Glutamatergic neuron (in vitro differentiated cells): ENCODE results near the gene GNS. TPM values are rescaled to one million over a fixed set of nuclear protein-coding genes. Genes with fewer than 3 reads are reported as not detected.

ENCODE experiments used
- DNase-seq: peaks from one replicate; pipeline ENCODE4 v3.0.0; 2022
- H3K27ac Mint-ChIP-seq: one replicate; pipeline ENCODE4 v1.8.0; 2020; ENCODE audit warnings: mild to moderate bottlenecking, mixed read lengths, inconsistent platforms; ENCODE audit not compliant: unreplicated experiment
- H3K27me3 Mint-ChIP-seq: one replicate; pipeline ENCODE4 v1.8.0; 2020; ENCODE audit warnings: mild to moderate bottlenecking, moderate library complexity, mixed read lengths, inconsistent platforms; ENCODE audit not compliant: unreplicated experiment
- H3K36me3 Mint-ChIP-seq: one replicate; pipeline ENCODE4 v1.8.0; 2020; ENCODE audit warnings: mild to moderate bottlenecking, mixed read lengths, inconsistent platforms; ENCODE audit not compliant: unreplicated experiment
- H3K4me1 Mint-ChIP-seq: one replicate; pipeline ENCODE4 v1.8.0; 2020; ENCODE audit warnings: mild to moderate bottlenecking, low read depth, mixed read lengths, inconsistent platforms; ENCODE audit not compliant: unreplicated experiment
- H3K4me3 Mint-ChIP-seq: one replicate; pipeline ENCODE4 v1.8.0; 2020; ENCODE audit warnings: mild to moderate bottlenecking, mixed read lengths, inconsistent platforms; ENCODE audit not compliant: unreplicated experiment
- H3K9me3 Mint-ChIP-seq: one replicate; pipeline ENCODE4 v1.8.0; 2020; ENCODE audit warnings: mild to moderate bottlenecking, moderate library complexity, mixed read lengths, inconsistent platforms; ENCODE audit not compliant: unreplicated experiment
- total RNA-seq: library from RNA; stranded (reverse); fragmentation: NEBNext Ultra II Directional; extraction: Animal tissue kit (Norgen Biotek cat#: 25700); gene quantifications from one replicate; pipeline ENCODE4 v1.2.1, GENCODE V29; 2021; ENCODE audit not compliant: unreplicated experiment
- TF ChIP-seq, protein P1 (sequence below): fragments of 200-600 bp; sonication (generic); IDR thresholded peaks from one replicate; pipeline ENCODE4 v1.5.0; 2021; ENCODE audit not compliant: partially characterized antibody, unreplicated experiment

Gene GNS
- total RNA-seq, 1 donor from 2014 or later = 145 TPM

- H3K36me3 Mint-ChIP-seq = peaks cover 4% of the 10 kb centered on the region
- DNase-seq = no peak
- TF ChIP-seq, protein P1, sequence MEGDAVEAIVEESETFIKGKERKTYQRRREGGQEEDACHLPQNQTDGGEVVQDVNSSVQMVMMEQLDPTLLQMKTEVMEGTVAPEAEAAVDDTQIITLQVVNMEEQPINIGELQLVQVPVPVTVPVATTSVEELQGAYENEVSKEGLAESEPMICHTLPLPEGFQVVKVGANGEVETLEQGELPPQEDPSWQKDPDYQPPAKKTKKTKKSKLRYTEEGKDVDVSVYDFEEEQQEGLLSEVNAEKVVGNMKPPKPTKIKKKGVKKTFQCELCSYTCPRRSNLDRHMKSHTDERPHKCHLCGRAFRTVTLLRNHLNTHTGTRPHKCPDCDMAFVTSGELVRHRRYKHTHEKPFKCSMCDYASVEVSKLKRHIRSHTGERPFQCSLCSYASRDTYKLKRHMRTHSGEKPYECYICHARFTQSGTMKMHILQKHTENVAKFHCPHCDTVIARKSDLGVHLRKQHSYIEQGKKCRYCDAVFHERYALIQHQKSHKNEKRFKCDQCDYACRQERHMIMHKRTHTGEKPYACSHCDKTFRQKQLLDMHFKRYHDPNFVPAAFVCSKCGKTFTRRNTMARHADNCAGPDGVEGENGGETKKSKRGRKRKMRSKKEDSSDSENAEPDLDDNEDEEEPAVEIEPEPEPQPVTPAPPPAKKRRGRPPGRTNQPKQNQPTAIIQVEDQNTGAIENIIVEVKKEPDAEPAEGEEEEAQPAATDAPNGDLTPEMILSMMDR = no peak
- H3K4me1 Mint-ChIP-seq = peaks cover 11% of the 10 kb centered on the region
- no peak overlapping the region for H3K27ac Mint-ChIP-seq
- no peak overlapping the region for H3K4me3 Mint-ChIP-seq
- no peaks in the 10 kb centered on the region for H3K9me3 Mint-ChIP-seq
- H3K27me3 Mint-ChIP-seq = no peaks in the 10 kb centered on the region
Observed at GRCh38 chr12:64742416-64742815, 16.8 kb downstream of the GNS start.

DNA sequence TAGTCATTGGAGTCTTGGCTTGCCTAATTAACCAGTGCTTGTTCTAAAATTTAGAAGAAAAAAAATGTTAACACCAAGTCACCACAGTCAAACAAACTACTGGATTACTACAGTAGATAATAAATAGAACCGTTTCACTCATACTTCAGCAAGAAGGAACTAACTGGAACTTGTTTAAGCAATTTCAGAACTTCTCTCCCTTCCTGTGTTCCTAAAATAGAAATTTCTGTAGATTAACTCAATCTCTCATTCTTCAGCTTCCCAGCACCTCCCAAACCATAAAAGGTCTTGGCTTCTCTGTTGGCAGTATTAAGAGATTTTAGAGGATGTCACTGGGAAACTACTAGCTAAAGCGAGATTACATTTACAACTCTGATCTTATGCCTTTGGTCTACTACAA lies 18.6 kb downstream of the GNS start:
- H3K4me3 Mint-ChIP-seq = no peak overlapping the region
- H3K27me3 Mint-ChIP-seq = no peaks in the 10 kb centered on the region
- H3K9me3 Mint-ChIP-seq = no peaks in the 10 kb centered on the region
- H3K4me1 Mint-ChIP-seq = peaks cover 21% of the 10 kb centered on the region
- no peak overlapping the region for H3K27ac Mint-ChIP-seq
- peaks cover 4% of the 10 kb centered on the region for H3K36me3 Mint-ChIP-seq
- no peak for DNase-seq
- TF ChIP-seq, protein P1 = no peak

DNA sequence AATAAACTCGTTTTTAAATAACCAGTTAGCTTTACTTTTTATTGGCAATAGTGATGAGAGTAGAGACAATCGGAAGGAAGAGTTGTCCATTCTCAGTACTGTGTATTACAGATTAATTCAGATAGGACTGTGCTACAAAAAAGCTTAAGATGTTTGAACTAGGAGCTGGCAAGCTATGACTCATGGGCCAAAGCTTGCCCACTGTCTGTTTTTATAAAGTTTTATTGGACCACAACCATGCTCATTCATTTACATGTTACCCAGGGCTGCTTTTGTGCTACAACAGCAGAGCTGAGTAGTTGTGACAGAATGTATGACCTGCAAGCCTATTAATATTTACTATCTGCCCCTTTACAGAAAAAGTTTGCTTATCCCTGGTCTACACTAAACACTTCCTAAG lies 19.4 kb downstream of the GNS start:
- H3K4me3 Mint-ChIP-seq = no peak overlapping the region
- no peaks in the 10 kb centered on the region for H3K9me3 Mint-ChIP-seq
- no peak overlapping the region for H3K27ac Mint-ChIP-seq
- no peak for DNase-seq
- H3K27me3 Mint-ChIP-seq = no peaks in the 10 kb centered on the region
- peaks cover 24% of the 10 kb centered on the region for H3K4me1 Mint-ChIP-seq
- TF ChIP-seq, protein P1 = no peak
- peaks cover 4% of the 10 kb centered on the region for H3K36me3 Mint-ChIP-seq

DNA sequence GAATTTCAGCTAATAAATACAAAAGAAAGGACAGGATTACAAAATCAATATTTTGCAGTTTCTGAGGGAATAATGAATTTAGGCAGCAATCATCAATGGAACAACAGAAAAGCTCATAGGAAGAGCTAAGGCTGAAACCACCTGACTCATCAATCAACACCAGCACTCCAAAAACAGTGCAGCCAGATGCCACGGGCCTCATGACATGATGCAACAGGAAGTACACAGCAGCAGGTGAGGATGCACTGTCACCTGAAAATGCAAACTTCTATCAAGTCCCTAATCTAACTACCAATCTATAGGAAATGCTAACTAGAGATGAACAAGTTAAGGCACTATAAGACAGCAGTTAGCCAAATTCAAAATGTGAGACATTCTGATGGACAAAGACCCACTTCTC lies 21.7 kb downstream of the GNS start:
- no peak for DNase-seq
- peaks cover 2% of the 10 kb centered on the region for H3K9me3 Mint-ChIP-seq
- peak overlapping the region; percentile 5 for H3K4me3 Mint-ChIP-seq
- peaks cover 4% of the 10 kb centered on the region for H3K36me3 Mint-ChIP-seq
- peak overlapping the region; percentile 17 for H3K27ac Mint-ChIP-seq
- H3K27me3 Mint-ChIP-seq = peaks cover 2% of the 10 kb centered on the region
- peaks cover 37% of the 10 kb centered on the region for H3K4me1 Mint-ChIP-seq
- TF ChIP-seq, protein P1 = no peak

DNA sequence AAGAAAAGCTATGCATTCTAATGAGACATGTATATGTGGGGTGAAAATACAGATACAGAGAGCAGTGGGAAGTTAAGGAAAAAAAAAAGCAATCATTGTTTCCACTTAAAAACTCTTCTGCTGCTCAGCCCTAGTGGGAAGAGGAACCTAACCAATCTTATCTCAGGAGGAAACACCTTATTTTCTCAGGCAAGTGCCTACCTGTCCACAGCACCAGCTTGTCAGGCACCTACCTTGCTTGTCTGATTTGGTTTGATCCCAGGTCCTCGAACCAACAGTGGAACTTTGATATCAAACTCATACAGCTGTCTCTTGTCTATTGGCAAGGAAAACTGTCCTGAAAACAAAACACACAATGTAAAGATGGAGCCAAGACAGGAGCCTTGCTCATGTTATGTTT lies 22.4 kb downstream of the GNS start:
- peaks cover 37% of the 10 kb centered on the region for H3K4me1 Mint-ChIP-seq
- peaks cover 4% of the 10 kb centered on the region for H3K36me3 Mint-ChIP-seq
- H3K4me3 Mint-ChIP-seq = no peak overlapping the region
- TF ChIP-seq, protein P1 = no peak
- peak overlapping the region; percentile 29 for H3K27ac Mint-ChIP-seq
- peaks cover 2% of the 10 kb centered on the region for H3K9me3 Mint-ChIP-seq
- no peak for DNase-seq
- peaks cover 2% of the 10 kb centered on the region for H3K27me3 Mint-ChIP-seq
